Keratinocyte (primary cell): ENCODE measurements around the gene D2HGDH. TPM values are rescaled to one million over a fixed set of nuclear protein-coding genes. Genes with fewer than 3 reads are reported as not detected.

ENCODE experiments used
- DNase-seq: peaks from one replicate; pipeline ENCODE4 v3.0.0-alpha.2; 2011; ENCODE audit warnings: low read depth, missing footprints, low spot score
- FAIRE-seq: peaks from 2 replicates; lab custom pipeline; 2011; peaks lifted over from hg19 to GRCh38; lab: Jason Lieb, UNC
- H2AFZ ChIP-seq: 2 replicates; pipeline ENCODE4 v1.6.0; 2012; ENCODE audit warnings: low read length, control low read depth, inconsistent platforms; ENCODE audit not compliant: control insufficient read depth
- H3K27ac ChIP-seq: 2 replicates; pipeline ENCODE4 v1.5.1; 2011; ENCODE audit warnings: low read length; ENCODE audit not compliant: control insufficient read depth, insufficient read depth
- H3K27me3 ChIP-seq: 3 replicates; pipeline ENCODE4 v1.6.0; 2011; ENCODE audit warnings: low read length; ENCODE audit not compliant: control insufficient read depth, insufficient read depth; ENCODE audit errors: extremely low read depth
- H3K36me3 ChIP-seq, 2 experiments: 2 replicates in 1 of 2; 3 replicates in 1 of 2; pipeline ENCODE4 v1.5.1; 2011; ENCODE audit warnings: low read length in 2 of 2, mild to moderate bottlenecking in 1 of 2; ENCODE audit not compliant: control insufficient read depth in 2 of 2, insufficient read depth in 2 of 2; ENCODE audit errors: extremely low read depth in 1 of 2
- H3K4me1 ChIP-seq: 3 replicates; pipeline ENCODE4 v1.5.1; 2011; ENCODE audit warnings: low read length; ENCODE audit not compliant: control insufficient read depth, insufficient read depth; ENCODE audit errors: extremely low read depth
- H3K4me2 ChIP-seq: 3 replicates; pipeline ENCODE4 v1.6.0; 2011; ENCODE audit warnings: low read depth, low read length; ENCODE audit not compliant: control insufficient read depth, insufficient read depth; ENCODE audit errors: extremely low read depth
- H3K4me3 ChIP-seq, 3 experiments: fragments of 200-600 bp in 1 of 3; sonication (generic) in 1 of 3; 2 replicates in 2 of 3; 3 replicates in 1 of 3; pipeline ENCODE4 v1.5.1; 2011 to 2016; ENCODE audit warnings: low read length in 3 of 3, mild to moderate bottlenecking in 3 of 3, control low read depth in 2 of 3, inconsistent platforms in 1 of 3, low read depth in 1 of 3, mixed read lengths in 1 of 3, mixed run types in 1 of 3, moderate library complexity in 1 of 3; ENCODE audit not compliant: control insufficient read depth in 2 of 3, insufficient read depth in 2 of 3; ENCODE audit errors: extremely low read depth in 1 of 3
- H3K79me2 ChIP-seq: 2 replicates; pipeline ENCODE4 v1.6.0; 2012; ENCODE audit warnings: low read length; ENCODE audit not compliant: control insufficient read depth, insufficient read depth
- H3K9ac ChIP-seq: 3 replicates; pipeline ENCODE4 v1.6.0; 2011; ENCODE audit warnings: low read length; ENCODE audit not compliant: control insufficient read depth, insufficient read depth; ENCODE audit errors: extremely low read depth
- H3K9me1 ChIP-seq: 3 replicates; pipeline ENCODE4 v1.6.0; 2011; ENCODE audit warnings: low read length; ENCODE audit not compliant: control insufficient read depth, insufficient read depth; ENCODE audit errors: extremely low read depth
- H3K9me3 ChIP-seq: 2 replicates; pipeline ENCODE4 v1.5.1; 2012; ENCODE audit warnings: low read depth, low read length; ENCODE audit not compliant: control insufficient read depth
- H4K20me1 ChIP-seq: 3 replicates; pipeline ENCODE4 v1.6.0; 2011; ENCODE audit warnings: low read length; ENCODE audit not compliant: control insufficient read depth, insufficient read depth; ENCODE audit errors: extremely low read depth
- CTCF ChIP-seq, 3 experiments: IDR thresholded peaks in 1 of 3; conservative IDR thresholded peaks in 1 of 3; optimal IDR thresholded peaks in 1 of 3; 2 replicates in 2 of 3; 3 replicates in 1 of 3; pipeline versions ENCODE3 to v1.5.1; 2011; ENCODE audit warnings: low read length in 3 of 3, mild to moderate bottlenecking in 3 of 3, moderate library complexity in 2 of 3, control low read depth in 1 of 3, inconsistent platforms in 1 of 3; ENCODE audit not compliant: insufficient read depth in 2 of 3; ENCODE audit errors: extremely low read depth in 1 of 3
- EZH2 ChIP-seq: IDR thresholded peaks from one replicate; pipeline ENCODE4 v1.6.1; 2012; ENCODE audit warnings: inconsistent platforms, mild to moderate bottlenecking, low read length, moderate library complexity
- dilution Hi-C: fragments of 300-500 bp; cut with MboI; formaldehyde crosslinking; loops from one replicate; pipeline ENCODE4 v1.7.0; 2020; ENCODE audit warnings: low sequenced_read_pairs; ENCODE audit not compliant: extremely low pct_ligation_motif_present
- polyA plus RNA-seq, 5 experiments: library from polyadenylated mRNA; depleted of rRNA in 3 of 5; stranded (reverse) in 3 of 5; stranded (forward) in 1 of 5; unstranded in 1 of 5; fragments of >200 nt; gene quantifications; 1 replicate in 1 of 5; 2 replicates in 3 of 5; 3 replicates in 1 of 5; pipeline versions ENCODE4 v1.2.1 to v1.2.3, GENCODE V29; 2011 to 2012; ENCODE audit warnings: missing spikeins in 2 of 5, low read depth in 1 of 5, low replicate concordance in 1 of 5

The D2HGDH gene
- polyA plus RNA-seq, 1 donor (not counting 4 experiments of a cell fraction or from before 2014, with no cell fraction given) = 5.4 TPM

DNA sequence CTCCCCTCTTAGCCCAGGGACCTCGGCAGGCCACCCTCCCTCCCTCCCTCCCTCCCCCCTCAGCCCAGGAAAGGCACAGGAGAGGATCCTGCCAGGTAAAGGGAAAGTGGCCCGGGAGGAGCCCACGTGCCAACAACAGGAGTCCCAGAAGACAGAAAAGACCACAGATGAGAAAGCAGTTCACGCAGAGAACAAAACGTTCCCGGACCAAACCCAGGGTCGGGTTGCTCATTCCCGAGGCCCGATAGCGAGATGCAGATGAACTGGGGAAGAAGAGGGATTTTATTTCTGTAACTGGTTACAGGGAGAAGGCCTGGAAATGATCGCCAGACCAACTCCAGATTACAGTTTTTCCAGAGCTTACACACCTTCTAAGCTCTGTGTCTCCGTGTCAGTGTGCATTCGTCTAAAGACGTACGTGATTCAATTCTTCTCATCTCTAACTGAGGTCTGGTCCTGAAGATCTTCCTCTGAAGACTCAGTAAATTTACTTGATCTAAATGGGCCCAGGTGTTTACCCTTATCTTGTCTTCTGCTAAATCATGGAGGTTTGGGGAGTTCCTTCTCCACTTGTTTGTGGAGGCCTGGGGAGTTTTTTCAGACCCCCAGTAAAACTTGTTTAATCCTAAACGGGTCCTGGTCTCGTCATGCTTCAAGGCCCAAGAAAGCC is 73.8 kb downstream of the D2HGDH start:
- no peak overlapping the region for H3K27ac ChIP-seq
- no peaks in the 10 kb centered on the region for H3K4me1 ChIP-seq
- FAIRE-seq (no peak), DNase-seq (no peak)
- dilution Hi-C loops = no loop called here
- H3K79me2 ChIP-seq = no peaks in the 10 kb centered on the region
- TF ChIP-seq CTCF (optimal IDR thresholded peaks at IDR 0.05 in 1 of 3, IDR thresholded peaks at IDR 0.05 in 1 of 3, conservative IDR thresholded peaks at IDR 0.05 in 1 of 3; ENCODE audit: extremely low read depth in 1 of 3, insufficient read depth in 2 of 3, low read length in 3 of 3) (no peak), EZH2 (no peak)
- peaks cover 18% of the 10 kb centered on the region for H3K27me3 ChIP-seq
- no peaks in the 10 kb centered on the region for H3K9me3 ChIP-seq
- H2AFZ ChIP-seq = no peak overlapping the region
- no peaks in the 10 kb centered on the region for H3K36me3 ChIP-seq
- H3K4me3 ChIP-seq = no peak overlapping the region
- no peaks in the 10 kb centered on the region for H4K20me1 ChIP-seq
- no peak overlapping the region for H3K9ac ChIP-seq
- H3K9me1 ChIP-seq = no peaks in the 10 kb centered on the region
- H3K4me2 ChIP-seq = no peak overlapping the region

DNA sequence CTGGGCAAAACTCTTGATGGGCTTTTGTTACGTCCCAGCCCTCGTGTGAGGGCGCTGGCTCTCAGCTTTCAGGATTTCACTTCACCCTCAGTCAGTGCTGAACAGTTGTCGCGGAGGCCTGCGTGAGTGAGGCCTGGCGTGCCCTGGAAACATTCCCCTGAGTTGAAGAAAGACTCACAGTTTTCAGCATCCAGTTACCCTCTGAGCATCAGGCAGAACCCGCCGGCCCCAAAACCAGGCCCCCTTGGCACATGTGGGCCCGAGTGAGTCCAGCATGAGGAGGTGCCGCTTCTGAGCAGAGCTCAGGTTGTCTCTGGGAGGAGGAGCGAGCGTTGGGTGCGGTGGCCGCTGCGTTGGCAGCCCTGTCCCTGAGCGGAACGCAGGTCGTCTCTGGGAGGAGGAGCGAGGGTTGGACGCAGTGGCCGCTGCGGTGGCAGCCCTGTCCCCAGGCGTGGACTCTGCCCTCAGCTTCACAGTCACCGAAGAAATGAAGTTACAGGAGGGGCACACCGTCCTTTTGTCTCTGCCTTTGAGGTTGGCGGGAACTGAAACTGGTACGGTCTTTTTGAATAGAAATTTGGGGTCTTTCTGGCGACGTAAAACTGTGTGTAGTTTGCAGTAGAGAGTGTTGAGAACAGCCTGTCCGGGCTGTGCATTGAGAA is 74.4 kb downstream of the D2HGDH start, which contains the start of gene NEU4:
TSS of gene NEU4 (plus strand) at position 473 of the 662 bp plus-strand sequence. CDS start 5,292 bp downstream, outside the sequence.
- H3K79me2 ChIP-seq = no peaks in the 10 kb centered on the region
- no peak within 1 kb of the TSS for H2AFZ ChIP-seq
- FAIRE-seq (no peak), DNase-seq (no peak)
- H4K20me1 ChIP-seq = no peaks in the 10 kb centered on the region
- no peaks in the 10 kb centered on the region for H3K9me1 ChIP-seq
- peaks cover 11% of the 10 kb centered on the region for H3K27me3 ChIP-seq
- TF ChIP-seq EZH2 (no peak), CTCF (optimal IDR thresholded peaks at IDR 0.05 in 1 of 3, IDR thresholded peaks at IDR 0.05 in 1 of 3, conservative IDR thresholded peaks at IDR 0.05 in 1 of 3; ENCODE audit: extremely low read depth in 1 of 3, insufficient read depth in 2 of 3, low read length in 3 of 3) (no peak)
- H3K36me3 ChIP-seq = no peaks in the 10 kb centered on the region
- dilution Hi-C loops = no loop called here
- H3K27ac ChIP-seq = no peak within 1 kb of the TSS
- H3K4me3 ChIP-seq = no peak within 1 kb of the TSS
- no peak within 1 kb of the TSS for H3K9ac ChIP-seq
- H3K4me2 ChIP-seq = no peak within 1 kb of the TSS
- no peaks in the 10 kb centered on the region for H3K4me1 ChIP-seq
- no peaks in the 10 kb centered on the region for H3K9me3 ChIP-seq
